Hematopoietic multipotent progenitor cell treated with erythropoietin and hydrocortisone succinate and interleukin-3 and kit ligand, for 4 days (in vitro differentiated cells): ENCODE results near the gene BORA.
"Not testable (repeated sequence)": the region's sequence is repeated elsewhere in the genome, so short reads cannot be mapped to it uniquely, and the experiment has no call there.

ENCODE experiments used
- DNase-seq: peaks from one replicate; pipeline ENCODE4 v3.0.0-alpha.2; 2015

BORA gene

GRCh38 chr13:72774019-72774418 lies 46.3 kb downstream of the BORA start:
- no peak for DNase-seq

- peak; percentile 100 for DNase-seq
These were observed 54.0 kb downstream of the BORA start, which contains the start of the genes DIS3 and PIBF1 for GRCh38 chr13:72781451-72782439. Gene DIS3 (minus strand): TSS chr13:72781900. CDS start chr13:72781832, 68 bp downstream. Gene PIBF1 (plus strand): TSS chr13:72782133. CDS start chr13:72783470, 1,337 bp downstream.

- DNase-seq = peak; percentile 32
These were observed 55.0 kb downstream of the BORA start for GRCh38 chr13:72782717-72783116.

GRCh38 chr13:72784679-72785078 lies 57.0 kb downstream of the BORA start:
- not testable (repeated sequence) for DNase-seq

- no peak for DNase-seq
These were observed 61.1 kb downstream of the BORA start for GRCh38 chr13:72788831-72789230.

- no peak for DNase-seq
These were observed 64.9 kb downstream of the BORA start for GRCh38 chr13:72792640-72793039.

- no peak for DNase-seq
These were observed 71.1 kb downstream of the BORA start for GRCh38 chr13:72798817-72799216.

- DNase-seq = no peak
These were observed 76.6 kb downstream of the BORA start for GRCh38 chr13:72804301-72804700.
